SK-N-SH (cell line): ENCODE results near the gene NKAP. TPM values are rescaled to one million over a fixed set of nuclear protein-coding genes. Genes with fewer than 3 reads are reported as not detected.

Source experiments
- CTCF ChIA-PET: fragments of 300-600, 350-600 bp; formaldehyde crosslinking; extraction: SDS; loops from one replicate; lab custom pipeline; 2021; lab: Yijun Ruan, JAX
- POLR2A ChIA-PET: fragments of 350-600 bp; sonication (Branson Sonifier 250); formaldehyde crosslinking; extraction: SDS; loops from one replicate; lab custom pipeline; 2020; ENCODE audit warnings: antibody characterized with exemption, inconsistent platforms; lab: Yijun Ruan, JAX
- DNase-seq: peaks from one replicate; pipeline ENCODE4 v3.0.0; 2012
- H2AFZ ChIP-seq: fragments of 200-600 bp; sonication (generic); 2 replicates; pipeline ENCODE4 v1.8.1; 2016; ENCODE audit warnings: antibody characterized with exemption, mild to moderate bottlenecking, low read depth
- H3F3A ChIP-seq: fragments of 200-600 bp; sonication (generic); replicated peaks from 2 replicates; pipeline ENCODE3; 2016; ENCODE audit warnings: antibody characterized with exemption, mild to moderate bottlenecking; ENCODE audit not compliant: insufficient read depth
- H3K27ac ChIP-seq, 2 experiments: fragments of 200-500 bp in 1 of 2; fragments of 200-600 bp in 1 of 2; sonication (Bioruptor generic) in 1 of 2; sonication (generic), shearing (Covaris generic) in 1 of 2; 2 replicates each; pipeline versions ENCODE4 v1.5.1 to v1.6.1; 2014 to 2016; ENCODE audit warnings: low read depth in 2 of 2, inconsistent platforms in 1 of 2, low read length in 1 of 2, mild to moderate bottlenecking in 1 of 2, mixed read lengths in 1 of 2
- H3K27me3 ChIP-seq: fragments of 200-600 bp; sonication (generic), shearing (Covaris generic); 2 replicates; pipeline ENCODE4 v1.6.1; 2016; ENCODE audit warnings: mixed run types; ENCODE audit not compliant: insufficient read depth
- H3K36me3 ChIP-seq, 2 experiments: fragments of 200-500 bp in 1 of 2; fragments of 200-600 bp in 1 of 2; sonication (Bioruptor generic) in 1 of 2; sonication (generic) in 1 of 2; replicated peaks in 1 of 2; 2 replicates each; pipeline versions ENCODE3 to v1.5.1; 2014 to 2016; ENCODE audit warnings: low read length in 1 of 2, mild to moderate bottlenecking in 1 of 2; ENCODE audit not compliant: insufficient read depth in 2 of 2, control insufficient read depth in 1 of 2
- H3K4me1 ChIP-seq, 2 experiments: fragments of 200-500 bp in 1 of 2; fragments of 200-600 bp in 1 of 2; sonication (Bioruptor generic) in 1 of 2; sonication (generic), shearing (Covaris generic) in 1 of 2; 2 replicates each; pipeline versions ENCODE4 v1.5.1 to v1.6.1; 2014 to 2016; ENCODE audit warnings: low read depth in 1 of 2, low read length in 1 of 2, mixed run types in 1 of 2; ENCODE audit not compliant: insufficient read depth in 2 of 2, control insufficient read depth in 1 of 2
- H3K4me2 ChIP-seq: fragments of 200-600 bp; sonication (generic), shearing (Covaris generic); 2 replicates; pipeline ENCODE4 v1.6.1; 2017; ENCODE audit warnings: mixed run types
- H3K4me3 ChIP-seq, 2 experiments: fragments of 200-500 bp in 1 of 2; fragments of 200-600 bp in 1 of 2; sonication (Bioruptor generic) in 1 of 2; sonication (generic), shearing (Covaris generic) in 1 of 2; 2 replicates each; pipeline versions ENCODE4 v1.5.1 to v1.8.1; 2014 to 2016; ENCODE audit warnings: low read depth in 2 of 2, inconsistent platforms in 1 of 2, low read length in 1 of 2, mild to moderate bottlenecking in 1 of 2, mixed read lengths in 1 of 2, moderate library complexity in 1 of 2
- H3K79me2 ChIP-seq: fragments of 200-600 bp; sonication (generic); 2 replicates; pipeline ENCODE4 v1.8.1; 2017; ENCODE audit warnings: mild to moderate bottlenecking; ENCODE audit not compliant: insufficient read depth
- H3K9ac ChIP-seq: fragments of 200-600 bp; sonication (generic); 2 replicates; pipeline ENCODE4 v1.6.1; 2017; ENCODE audit warnings: mixed run types
- H3K9me2 ChIP-seq: fragments of 200-600 bp; sonication (generic); 2 replicates; pipeline ENCODE4 v1.6.1; 2017; ENCODE audit warnings: mixed run types
- H3K9me3 ChIP-seq: fragments of 200-600 bp; sonication (generic); 2 replicates; pipeline ENCODE4 v1.6.1; 2017; ENCODE audit warnings: mixed run types, mild to moderate bottlenecking, moderate library complexity
- H4K20me1 ChIP-seq: fragments of 200-600 bp; sonication (generic); 2 replicates; pipeline ENCODE4 v1.6.1; 2017; ENCODE audit warnings: mild to moderate bottlenecking, mixed run types; ENCODE audit not compliant: insufficient read depth
- EZH2phosphoT487 ChIP-seq: fragments of 200-600 bp; sonication (generic); IDR thresholded peaks from 2 replicates; pipeline ENCODE4 v1.6.1; 2017; ENCODE audit warnings: low read depth, mixed run types, mild to moderate bottlenecking, antibody characterized with exemption, moderate library complexity, borderline replicate concordance
- FOSL2 ChIP-seq: IDR thresholded peaks from 2 replicates; pipeline ENCODE4 v1.4.0; 2012; ENCODE audit warnings: low read depth, mild to moderate bottlenecking, moderate library complexity, borderline replicate concordance
- FOXJ3 ChIP-seq: sonication (generic); formaldehyde crosslinking; IDR thresholded peaks from 2 replicates; pipeline ENCODE4 v1.5.1; 2020; ENCODE audit warnings: mild to moderate bottlenecking, missing genetic modification reagents
- FOXM1 ChIP-seq: IDR thresholded peaks from 2 replicates; pipeline ENCODE4 v1.4.0; 2012; ENCODE audit warnings: low read depth, mild to moderate bottlenecking
- GABPA ChIP-seq: IDR thresholded peaks from 2 replicates; pipeline ENCODE4 v1.4.0; 2012; ENCODE audit warnings: low read depth, mild to moderate bottlenecking
- JUND ChIP-seq: IDR thresholded peaks from 2 replicates; pipeline ENCODE4 v1.4.0; 2012
- MEF2A ChIP-seq: IDR thresholded peaks from 2 replicates; pipeline ENCODE4 v1.4.0; 2012; ENCODE audit warnings: low read depth, borderline replicate concordance
- NFIC ChIP-seq: IDR thresholded peaks from 2 replicates; pipeline ENCODE4 v1.4.0; 2012; ENCODE audit warnings: borderline replicate concordance
- NRF1 ChIP-seq: IDR thresholded peaks from 2 replicates; pipeline ENCODE4 v1.6.1; 2012; ENCODE audit warnings: low read depth, mild to moderate bottlenecking, low read length
- PBX3 ChIP-seq: IDR thresholded peaks from 2 replicates; pipeline ENCODE4; 2012
- POLR2AphosphoS5 ChIP-seq: IDR thresholded peaks from 2 replicates; pipeline ENCODE4 v1.6.1; 2012; ENCODE audit warnings: low read depth, low read length
- RAD21 ChIP-seq: IDR thresholded peaks from 2 replicates; pipeline ENCODE4 v1.6.1; 2012; ENCODE audit warnings: mild to moderate bottlenecking, low read length
- RCOR1 ChIP-seq: fragments of 150-350 bp; IDR thresholded peaks from 2 replicates; pipeline ENCODE4 v1.6.1; 2017; ENCODE audit warnings: antibody characterized with exemption, low read length
- REST ChIP-seq: IDR thresholded peaks from 2 replicates; pipeline ENCODE4 v1.6.1; 2012; ENCODE audit warnings: mild to moderate bottlenecking, low read depth, low read length, moderate library complexity
- RXRA ChIP-seq: IDR thresholded peaks from 2 replicates; pipeline ENCODE4 v1.4.0; 2012; ENCODE audit warnings: low read depth, mild to moderate bottlenecking, borderline replicate concordance
- SIN3A ChIP-seq: IDR thresholded peaks from 2 replicates; pipeline ENCODE4 v1.6.1; 2012; ENCODE audit warnings: low read depth, mild to moderate bottlenecking, low read length, moderate library complexity, borderline replicate concordance
- YY1 ChIP-seq: IDR thresholded peaks from 2 replicates; pipeline ENCODE4 v1.4.0; 2012; ENCODE audit warnings: low read depth, mild to moderate bottlenecking
- WGBS: methylation state at CpG from one replicate; pipeline ENCODE4 v1.1.6; 2017; ENCODE audit warnings: low lambda C conversion rate; 5-methylcytosine and 5-hydroxymethylcytosine counted together
- polyA plus RNA-seq, 3 experiments: library from polyadenylated mRNA; depleted of rRNA; stranded (reverse); fragments of >200 nt; gene quantifications; 2 replicates each; pipeline ENCODE4 v1.2.3, GENCODE V29; 2012
- TF ChIP-seq, protein P1 (sequence below): IDR thresholded peaks from 2 replicates; pipeline ENCODE4 v1.4.0; 2012; ENCODE audit warnings: low read depth, borderline replicate concordance

Gene NKAP
- polyA plus RNA-seq, 1 of the 3 experiments (the other 2 are of a cell fraction) = 4.2 TPM

DNA sequence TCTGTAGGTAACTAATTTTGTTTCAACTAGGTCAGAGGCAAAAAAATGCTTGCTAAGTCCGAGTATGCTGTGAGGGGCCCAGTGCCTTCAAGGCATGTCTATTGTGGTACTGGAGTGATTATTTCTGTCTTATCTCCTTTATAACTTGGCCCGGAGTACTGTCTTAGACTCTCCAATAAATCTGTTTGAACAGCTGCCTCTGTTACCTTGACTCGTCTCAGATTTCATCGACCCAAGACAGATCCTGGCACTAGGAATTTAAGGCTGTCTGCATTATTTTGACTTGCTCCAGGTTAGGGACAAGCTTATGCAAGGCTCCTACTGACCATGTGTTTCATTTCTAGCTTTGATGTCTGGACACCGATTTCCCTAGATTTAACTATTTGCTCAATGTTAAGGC is 41.1 kb upstream of the NKAP start:
- H3K4me3 ChIP-seq = no peak overlapping the region
- H3K36me3 ChIP-seq = no peaks in the 10 kb centered on the region
- peaks cover 32% of the 10 kb centered on the region for H3K27me3 ChIP-seq
- H3K27ac ChIP-seq = no peak overlapping the region
- no peaks in the 10 kb centered on the region for H3K9me2 ChIP-seq
- H4K20me1 ChIP-seq = no peaks in the 10 kb centered on the region
- TF ChIP-seq RXRA (no peak), NFIC (no peak), EZH2phosphoT487 (no peak), RCOR1 (no peak), RAD21 (no peak), NRF1 (no peak), JUND (no peak), FOXM1 (no peak), FOXJ3 (CRISPR knock-in tag) (no peak), GABPA (no peak), MEF2A (no peak), REST (no peak), POLR2AphosphoS5 (no peak)
- TF ChIP-seq, all 33 proteins: peak for 0
- Histone ChIP-seq H3K9me3 (no peaks in the 10 kb centered on the region), H3F3A (no peaks in the 10 kb centered on the region), H3K9ac (no peak overlapping the region), H3K4me2 (no peak overlapping the region), H2AFZ (no peak overlapping the region), H3K79me2 (no peaks in the 10 kb centered on the region), H3K4me1 (no peaks in the 10 kb centered on the region)
- POLR2A ChIA-PET = no interaction called here
- whole genome bisulfite sequencing = 20% methylated on average over 5 of the region's 5 CpGs
- CTCF ChIA-PET = interaction anchor here (1.0 to 1.6 kb wide), 2 partner anchors 229 to 492 kb away, joined by 3 to 5 read pairs; no protein-coding TSS in a partner anchor
- DNase-seq = no peak

DNA sequence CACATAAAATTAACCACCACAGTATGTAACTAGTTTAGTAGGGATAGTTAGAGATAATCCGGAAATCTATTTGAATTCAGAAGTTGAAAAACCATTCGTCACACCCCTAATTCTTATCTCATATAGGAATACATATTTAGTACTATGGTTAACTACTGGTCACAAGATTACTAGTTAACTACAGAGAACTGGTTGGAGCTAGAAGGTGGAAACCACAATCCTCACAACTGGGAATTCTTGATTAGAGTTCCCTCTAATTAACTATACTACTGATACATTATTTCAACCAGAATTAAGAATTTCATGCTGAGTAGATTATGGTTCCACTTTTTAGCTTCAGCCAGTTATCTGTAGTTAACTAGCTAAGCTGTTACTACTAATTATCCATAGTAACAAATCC is 39.9 kb upstream of the NKAP start:
- no peak for DNase-seq
- H3K9me2 ChIP-seq = no peaks in the 10 kb centered on the region
- H3K4me3 ChIP-seq = no peak overlapping the region
- peaks cover 23% of the 10 kb centered on the region for H3K27me3 ChIP-seq
- H2AFZ ChIP-seq = no peak overlapping the region
- POLR2A ChIA-PET = no interaction called here
- H3K79me2 ChIP-seq = no peaks in the 10 kb centered on the region
- H3K9me3 ChIP-seq = no peaks in the 10 kb centered on the region
- WGBS = 23% methylated on average over 2 of the region's 2 CpGs
- H3K4me2 ChIP-seq = no peak overlapping the region
- no peaks in the 10 kb centered on the region for H4K20me1 ChIP-seq
- TF ChIP-seq, protein P1, sequence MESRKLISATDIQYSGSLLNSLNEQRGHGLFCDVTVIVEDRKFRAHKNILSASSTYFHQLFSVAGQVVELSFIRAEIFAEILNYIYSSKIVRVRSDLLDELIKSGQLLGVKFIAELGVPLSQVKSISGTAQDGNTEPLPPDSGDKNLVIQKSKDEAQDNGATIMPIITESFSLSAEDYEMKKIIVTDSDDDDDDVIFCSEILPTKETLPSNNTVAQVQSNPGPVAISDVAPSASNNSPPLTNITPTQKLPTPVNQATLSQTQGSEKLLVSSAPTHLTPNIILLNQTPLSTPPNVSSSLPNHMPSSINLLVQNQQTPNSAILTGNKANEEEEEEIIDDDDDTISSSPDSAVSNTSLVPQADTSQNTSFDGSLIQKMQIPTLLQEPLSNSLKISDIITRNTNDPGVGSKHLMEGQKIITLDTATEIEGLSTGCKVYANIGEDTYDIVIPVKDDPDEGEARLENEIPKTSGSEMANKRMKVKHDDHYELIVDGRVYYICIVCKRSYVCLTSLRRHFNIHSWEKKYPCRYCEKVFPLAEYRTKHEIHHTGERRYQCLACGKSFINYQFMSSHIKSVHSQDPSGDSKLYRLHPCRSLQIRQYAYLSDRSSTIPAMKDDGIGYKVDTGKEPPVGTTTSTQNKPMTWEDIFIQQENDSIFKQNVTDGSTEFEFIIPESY = no peak
- no peak for TF ChIP-seq RXRA
- no peak for TF ChIP-seq NFIC
- TF ChIP-seq YY1 = no peak
- TF ChIP-seq POLR2AphosphoS5 = no peak
- no peak for TF ChIP-seq SIN3A
- TF ChIP-seq RAD21 = no peak
- TF ChIP-seq EZH2phosphoT487 = no peak
- TF ChIP-seq NRF1 = no peak
- TF ChIP-seq PBX3 = no peak
- no peak for TF ChIP-seq FOSL2
- TF ChIP-seq GABPA = no peak
- CTCF ChIA-PET = interaction anchor here (1.0 kb wide), 1 partner anchor 230 kb away, joined by 4 read pairs; no protein-coding TSS in a partner anchor
- no peaks in the 10 kb centered on the region for H3K4me1 ChIP-seq
- no peak overlapping the region for H3K27ac ChIP-seq
- H3F3A ChIP-seq = no peaks in the 10 kb centered on the region
- no peaks in the 10 kb centered on the region for H3K36me3 ChIP-seq
- H3K9ac ChIP-seq = no peak overlapping the region
